Nephron progenitor cell (in vitro differentiated cells): Measurements from ENCODE around the gene FIGLA.

Experiments used
- DNase-seq: peaks from one replicate; pipeline ENCODE4 v3.0.0; 2021
- H3K27ac Mint-ChIP-seq: 2 replicates; pipeline ENCODE4 v1.8.0; 2021; ENCODE audit warnings: mild to moderate bottlenecking, moderate library complexity, mixed read lengths
- H3K27me3 Mint-ChIP-seq: 2 replicates; pipeline ENCODE4 v1.8.0; 2021; ENCODE audit warnings: mild to moderate bottlenecking, low read depth, mixed read lengths; ENCODE audit not compliant: poor library complexity
- H3K36me3 Mint-ChIP-seq: 2 replicates; pipeline ENCODE4 v1.8.0; 2021; ENCODE audit warnings: low read depth, mixed read lengths
- H3K4me1 Mint-ChIP-seq: 2 replicates; pipeline ENCODE4 v1.8.0; 2021; ENCODE audit warnings: mixed read lengths
- H3K4me3 Mint-ChIP-seq: 2 replicates; pipeline ENCODE4 v1.8.0; 2021; ENCODE audit warnings: mild to moderate bottlenecking, moderate library complexity, mixed read lengths
- H3K9me3 Mint-ChIP-seq: 2 replicates; pipeline ENCODE4 v1.8.0; 2021; ENCODE audit warnings: mild to moderate bottlenecking, moderate library complexity, mixed read lengths
- CTCF ChIP-seq: fragments of 200-600 bp; sonication (generic); IDR thresholded peaks from 2 replicates; pipeline ENCODE4 v1.5.0; 2021; ENCODE audit warnings: antibody characterized with exemption

Gene FIGLA

GRCh38 chr2:70828115-70828514 lies 37.7 kb upstream of the FIGLA start:
- no peak for TF ChIP-seq CTCF
- Mint-ChIP-seq H3K4me3 (no peak overlapping the region), H3K36me3 (no peaks in the 10 kb centered on the region), H3K27ac (no peak overlapping the region), H3K4me1 (peaks cover 15% of the 10 kb centered on the region), H3K9me3 (no peaks in the 10 kb centered on the region), H3K27me3 (peaks cover 29% of the 10 kb centered on the region)
- no peak for DNase-seq

- Mint-ChIP-seq H3K4me3 (no peak overlapping the region), H3K27me3 (peaks cover 24% of the 10 kb centered on the region), H3K36me3 (no peaks in the 10 kb centered on the region), H3K9me3 (no peaks in the 10 kb centered on the region), H3K27ac (no peak overlapping the region), H3K4me1 (peaks cover 15% of the 10 kb centered on the region)
- DNase-seq: no peak
- no peak for TF ChIP-seq CTCF
Observed at GRCh38 chr2:70827388-70827787, 36.9 kb upstream of the FIGLA start.

GRCh38 chr2:70826696-70827350 lies 36.4 kb upstream of the FIGLA start:
- H3K36me3 Mint-ChIP-seq: no peaks in the 10 kb centered on the region
- no peak overlapping the region for H3K4me3 Mint-ChIP-seq
- DNase-seq: no peak
- TF ChIP-seq CTCF: no peak
- no peaks in the 10 kb centered on the region for H3K9me3 Mint-ChIP-seq
- H3K27me3 Mint-ChIP-seq: peaks cover 20% of the 10 kb centered on the region
- H3K27ac Mint-ChIP-seq: peak overlapping the region; percentile 1
- peaks cover 15% of the 10 kb centered on the region for H3K4me1 Mint-ChIP-seq

- DNase-seq: no peak
- no peak for TF ChIP-seq CTCF
- Mint-ChIP-seq H3K4me1 (peaks cover 8% of the 10 kb centered on the region), H3K27ac (no peak overlapping the region), H3K4me3 (no peak overlapping the region), H3K9me3 (no peaks in the 10 kb centered on the region), H3K36me3 (no peaks in the 10 kb centered on the region), H3K27me3 (peaks cover 22% of the 10 kb centered on the region)
Observed at GRCh38 chr2:70823249-70823648, 32.8 kb upstream of the FIGLA start.

DNA sequence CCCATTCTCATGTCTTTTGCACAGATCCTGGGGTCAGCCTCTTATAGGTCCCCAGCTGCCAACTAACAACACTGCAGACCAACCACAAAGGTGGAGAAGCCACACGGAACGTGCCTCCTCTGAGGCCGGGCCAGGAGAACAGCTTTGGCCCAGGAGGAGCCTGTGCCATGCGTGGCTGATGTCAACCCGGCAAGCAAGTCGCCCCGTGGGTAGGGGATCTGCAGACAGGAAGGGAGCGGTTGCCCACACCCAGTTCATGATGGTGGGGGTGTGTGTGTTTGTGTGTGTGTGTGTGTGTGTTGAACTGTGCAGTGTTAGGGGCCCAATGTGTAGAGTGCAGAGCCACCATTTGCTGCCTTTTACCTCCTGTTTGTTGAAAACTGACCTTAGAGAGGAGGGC lies 32.4 kb upstream of the FIGLA start:
- H3K4me1 Mint-ChIP-seq: peaks cover 8% of the 10 kb centered on the region
- no peak for DNase-seq
- no peak for TF ChIP-seq CTCF
- no peaks in the 10 kb centered on the region for H3K36me3 Mint-ChIP-seq
- H3K9me3 Mint-ChIP-seq: no peaks in the 10 kb centered on the region
- H3K27ac Mint-ChIP-seq: no peak overlapping the region
- H3K4me3 Mint-ChIP-seq: no peak overlapping the region
- peaks cover 26% of the 10 kb centered on the region for H3K27me3 Mint-ChIP-seq

DNA sequence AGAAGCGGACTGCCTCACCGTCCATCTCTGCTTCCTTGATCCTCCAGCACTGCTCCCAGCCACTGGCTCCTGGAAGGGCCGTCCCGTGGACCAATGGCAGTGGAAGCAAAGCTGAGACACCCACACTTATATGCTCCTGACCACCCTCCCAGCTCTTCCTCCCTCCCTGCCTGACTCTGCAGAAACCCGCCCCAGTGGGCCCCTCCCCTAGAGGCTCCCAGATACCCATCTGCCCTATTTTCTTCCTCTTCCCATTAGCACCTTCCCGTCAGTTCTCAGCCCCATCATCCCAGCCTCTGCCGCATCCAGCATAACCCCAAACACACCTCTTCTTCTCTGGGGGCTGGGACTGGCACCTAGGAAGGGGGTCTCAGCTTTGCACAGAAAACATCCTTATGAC lies 30.1 kb upstream of the FIGLA start, which contains the start of gene CLEC4F:
CLEC4F (minus strand) TSS at position 101 of the 400 bp plus-strand sequence; CDS start at position 25, 76 bp downstream.
- no peak within 1 kb of the TSS for H3K4me3 Mint-ChIP-seq
- TF ChIP-seq CTCF: no peak
- H3K4me1 Mint-ChIP-seq: no peaks in the 10 kb centered on the region

More for the DNA sequence above, 30.1 kb upstream of the FIGLA start, which contains the start of gene CLEC4F:
- Mint-ChIP-seq H3K36me3 (no peaks in the 10 kb centered on the region), H3K9me3 (no peaks in the 10 kb centered on the region), H3K27ac (no peak within 1 kb of the TSS), H3K27me3 (peaks cover 37% of the 10 kb centered on the region)
- DNase-seq: no peak
